ELR (cell line): ENCODE measurements around the gene NKAIN2.
"Not testable (repeated sequence)": the region's sequence is repeated elsewhere in the genome, so short reads cannot be mapped to it uniquely, and the experiment has no call there.

ENCODE experiments used
- DNase-seq: peaks from one replicate; pipeline ENCODE4 v3.0.0-alpha.2; 2015; ENCODE audit warnings: low read depth

NKAIN2 gene

GRCh38 chr6:124433387-124434160 is 629.9 kb downstream of the NKAIN2 start:
- DNase-seq: no peak

GRCh38 chr6:124434421-124434820 is 630.8 kb downstream of the NKAIN2 start:
- no peak for DNase-seq

GRCh38 chr6:124436803-124437202 is 633.1 kb downstream of the NKAIN2 start:
- DNase-seq: no peak

GRCh38 chr6:124438546-124439065 is 634.9 kb downstream of the NKAIN2 start:
- DNase-seq: no peak

- no peak for DNase-seq
Observed at GRCh38 chr6:124441450-124441849, 637.8 kb downstream of the NKAIN2 start.

GRCh38 chr6:124443541-124443940 is 639.9 kb downstream of the NKAIN2 start:
- DNase-seq: no peak

- no peak for DNase-seq
Observed at GRCh38 chr6:124445581-124445980, 641.9 kb downstream of the NKAIN2 start.

GRCh38 chr6:124446961-124447360 is 643.3 kb downstream of the NKAIN2 start:
- DNase-seq: no peak

GRCh38 chr6:124459268-124459667 is 655.6 kb downstream of the NKAIN2 start:
- DNase-seq: no peak

GRCh38 chr6:124462750-124463149 is 659.1 kb downstream of the NKAIN2 start:
- no peak for DNase-seq

GRCh38 chr6:124463271-124463670 is 659.6 kb downstream of the NKAIN2 start:
- no peak for DNase-seq

GRCh38 chr6:124464600-124464999 is 660.9 kb downstream of the NKAIN2 start:
- DNase-seq: not testable (repeated sequence)

- DNase-seq: no peak
Observed at GRCh38 chr6:124466949-124467348, 663.3 kb downstream of the NKAIN2 start.

- no peak for DNase-seq
Observed at GRCh38 chr6:124467366-124467765, 663.7 kb downstream of the NKAIN2 start.

GRCh38 chr6:124470803-124471202 is 667.1 kb downstream of the NKAIN2 start:
- no peak for DNase-seq

GRCh38 chr6:124475176-124475575 is 671.5 kb downstream of the NKAIN2 start:
- no peak for DNase-seq

- DNase-seq: no peak
Observed at GRCh38 chr6:124478906-124479305, 675.2 kb downstream of the NKAIN2 start.

GRCh38 chr6:124479991-124480430 is 676.3 kb downstream of the NKAIN2 start:
- no peak for DNase-seq

- DNase-seq: no peak
Observed at GRCh38 chr6:124482071-124482491, 678.4 kb downstream of the NKAIN2 start.

GRCh38 chr6:124487623-124488431 is 684.2 kb downstream of the NKAIN2 start:
- DNase-seq: peak; percentile 23

- no peak for DNase-seq
Observed at GRCh38 chr6:124490122-124490521, 686.5 kb downstream of the NKAIN2 start.

- DNase-seq: no peak
Observed at GRCh38 chr6:124493259-124493658, 689.6 kb downstream of the NKAIN2 start.
